ENCODE data around the gene EML4.

- TF ChIP-seq RBFOX2 (IDR thresholded peaks at IDR 0.05; ENCODE audit: low read depth, low read length) = no peak
- no peak for TF ChIP-seq EZH2 (IDR thresholded peaks at IDR 0.05; ENCODE audit: borderline replicate concordance, low read depth, low read length)
Observed at GRCh38 chr2:42368817-42369531, 199.8 kb downstream of the EML4 start.
